ENCODE results near the gene RSPH9.

RSPH9 gene

DNA sequence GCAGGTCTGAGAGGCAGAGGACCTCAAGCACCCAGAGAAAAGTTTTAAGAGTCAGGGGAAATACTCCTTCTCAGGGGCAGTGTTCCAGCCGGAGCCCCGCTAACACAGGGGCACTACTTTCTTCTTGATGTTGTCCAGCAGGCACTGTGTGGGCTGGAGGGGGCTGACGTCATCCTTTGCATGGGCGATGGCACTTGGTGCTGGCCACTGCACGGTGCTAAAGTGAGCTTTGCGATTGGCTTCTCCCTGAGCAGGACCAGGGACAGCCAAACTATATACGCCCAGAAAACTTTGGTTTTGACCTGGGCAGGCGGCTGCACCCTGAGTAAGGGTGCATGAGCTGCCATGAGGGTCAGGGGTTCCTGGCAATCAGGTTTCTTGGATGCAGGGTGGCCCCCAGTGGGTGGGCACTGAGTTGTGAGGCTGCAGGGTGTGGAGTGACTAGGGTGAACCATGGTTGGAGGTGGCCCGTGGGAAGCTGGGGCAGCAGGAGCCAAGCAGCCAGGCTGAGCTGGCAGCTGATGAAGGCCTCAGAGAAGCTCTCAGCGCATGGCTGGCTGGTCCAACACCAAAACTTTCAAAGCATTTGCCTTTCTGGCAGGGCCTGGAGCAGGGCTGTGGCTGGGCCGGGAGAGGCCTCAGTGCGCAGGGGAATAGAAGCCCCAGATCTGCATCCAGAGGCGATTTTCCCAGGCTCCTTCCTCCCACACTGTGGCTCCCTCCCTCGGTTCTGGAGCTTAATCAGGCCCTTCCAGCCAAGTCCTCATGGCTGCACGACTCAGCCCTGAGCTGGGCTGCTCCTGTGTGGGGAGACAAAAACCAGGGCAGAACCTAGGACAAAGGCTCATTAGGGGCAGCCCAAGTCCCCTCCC, 24.4 kb downstream of the RSPH9 start:
- Histone ChIP-seq H3K9me3 (ENCODE audit: control insufficient read depth in 2 of 2, low read length in 2 of 2) (no peaks in the 10 kb centered on the region), H3K27ac (ENCODE audit: low read length) (peak overlapping the region; percentile 78), H3K36me3 (ENCODE audit: control insufficient read depth in 2 of 2, insufficient read depth in 2 of 2, low read length in 2 of 2) (peaks cover 19% of the 10 kb centered on the region in 2 donors), H3K27me3 (ENCODE audit: control insufficient read depth in 1 of 2, insufficient read depth in 2 of 2, low read length in 2 of 2) (no peaks in the 10 kb centered on the region), H3K4me1 (ENCODE audit: control insufficient read depth, insufficient read depth, low read length) (peaks cover 67% of the 10 kb centered on the region), H3K4me3 (ENCODE audit: low read length in 2 of 2) (peak overlapping the region; percentile 11 to 22), H3K9ac (ENCODE audit: low read length in 2 of 2) (peak overlapping the region; percentile 30 to 36)

DNA sequence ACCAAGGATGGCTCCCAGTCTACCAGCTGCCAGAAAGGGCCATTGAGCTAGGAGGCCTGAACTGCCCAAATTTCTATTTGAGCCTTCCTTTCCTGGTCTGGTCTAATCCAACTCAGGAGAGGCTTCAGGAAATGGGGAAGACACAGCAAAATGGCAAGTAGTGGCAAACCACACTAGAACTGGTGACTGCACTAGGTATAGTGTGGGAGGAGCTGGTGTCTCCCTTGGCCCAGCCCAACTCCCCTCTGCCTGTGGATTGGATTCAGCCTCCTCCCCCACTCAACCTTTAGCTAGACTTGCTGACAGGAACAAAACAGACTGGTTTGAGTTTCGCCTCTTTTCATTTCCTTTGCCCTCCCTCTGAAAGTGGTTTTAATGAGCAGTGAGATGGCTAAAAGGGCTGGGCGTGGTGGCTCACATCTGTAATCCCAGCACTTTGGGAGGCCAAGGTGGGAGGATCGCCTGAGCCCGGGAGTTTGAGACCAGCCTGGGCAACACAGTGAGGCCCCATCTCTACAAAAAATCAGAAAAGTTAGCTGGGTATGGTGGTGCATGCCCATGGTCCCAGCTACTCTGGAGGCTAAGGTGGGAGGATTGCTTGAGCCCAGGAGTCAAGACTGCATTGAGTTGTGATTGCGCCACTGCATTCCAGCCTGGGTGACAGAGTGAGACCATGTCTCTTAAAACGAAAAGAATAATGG, 25.2 kb downstream of the RSPH9 start:
- H3K4me1 ChIP-seq (ENCODE audit: control insufficient read depth, insufficient read depth, low read length): peaks cover 67% of the 10 kb centered on the region
- H3K27ac ChIP-seq (ENCODE audit: low read length): peak overlapping the region; percentile 78
- peaks cover 27% of the 10 kb centered on the region in 2 donors for H3K36me3 ChIP-seq (ENCODE audit: control insufficient read depth in 2 of 2, insufficient read depth in 2 of 2, low read length in 2 of 2)
- peak overlapping the region in 1 of 2 donors; percentile 14 for H3K9ac ChIP-seq (ENCODE audit: low read length in 2 of 2)
- H3K4me3 ChIP-seq (ENCODE audit: low read length in 2 of 2): no peak overlapping the region
- no peaks in the 10 kb centered on the region for H3K9me3 ChIP-seq (ENCODE audit: control insufficient read depth in 2 of 2, low read length in 2 of 2)
- no peaks in the 10 kb centered on the region for H3K27me3 ChIP-seq (ENCODE audit: control insufficient read depth in 1 of 2, insufficient read depth in 2 of 2, low read length in 2 of 2)

DNA sequence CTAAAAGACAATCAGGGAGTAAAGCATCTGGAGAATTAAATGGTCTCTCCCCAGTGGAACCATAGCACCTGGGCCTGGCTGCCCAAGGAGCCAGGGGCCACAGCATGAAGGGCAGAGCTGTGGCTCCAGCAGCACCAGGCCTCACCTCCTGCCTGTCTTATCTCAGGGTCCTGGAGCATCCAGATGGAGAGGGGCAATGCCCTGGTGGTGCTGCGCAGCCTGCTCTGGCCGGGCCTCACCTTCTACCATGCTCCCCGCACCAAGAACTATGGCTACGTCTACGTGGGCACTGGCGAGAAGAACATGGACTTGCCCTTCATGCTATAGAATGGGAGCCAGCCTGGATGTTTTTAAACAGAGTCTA, 25.8 kb downstream of the RSPH9 start:
- Histone ChIP-seq H3K27me3 (ENCODE audit: control insufficient read depth in 1 of 2, insufficient read depth in 2 of 2, low read length in 2 of 2) (no peaks in the 10 kb centered on the region), H3K36me3 (ENCODE audit: control insufficient read depth in 2 of 2, insufficient read depth in 2 of 2, low read length in 2 of 2) (peaks cover 30 to 32% of the 10 kb centered on the region in 2 donors), H3K9me3 (ENCODE audit: control insufficient read depth in 2 of 2, low read length in 2 of 2) (no peaks in the 10 kb centered on the region), H3K4me1 (ENCODE audit: control insufficient read depth, insufficient read depth, low read length) (peaks cover 67% of the 10 kb centered on the region), H3K27ac (ENCODE audit: low read length) (no peak overlapping the region), H3K4me3 (ENCODE audit: low read length in 2 of 2) (no peak overlapping the region), H3K9ac (ENCODE audit: low read length in 2 of 2) (no peak overlapping the region)

DNA sequence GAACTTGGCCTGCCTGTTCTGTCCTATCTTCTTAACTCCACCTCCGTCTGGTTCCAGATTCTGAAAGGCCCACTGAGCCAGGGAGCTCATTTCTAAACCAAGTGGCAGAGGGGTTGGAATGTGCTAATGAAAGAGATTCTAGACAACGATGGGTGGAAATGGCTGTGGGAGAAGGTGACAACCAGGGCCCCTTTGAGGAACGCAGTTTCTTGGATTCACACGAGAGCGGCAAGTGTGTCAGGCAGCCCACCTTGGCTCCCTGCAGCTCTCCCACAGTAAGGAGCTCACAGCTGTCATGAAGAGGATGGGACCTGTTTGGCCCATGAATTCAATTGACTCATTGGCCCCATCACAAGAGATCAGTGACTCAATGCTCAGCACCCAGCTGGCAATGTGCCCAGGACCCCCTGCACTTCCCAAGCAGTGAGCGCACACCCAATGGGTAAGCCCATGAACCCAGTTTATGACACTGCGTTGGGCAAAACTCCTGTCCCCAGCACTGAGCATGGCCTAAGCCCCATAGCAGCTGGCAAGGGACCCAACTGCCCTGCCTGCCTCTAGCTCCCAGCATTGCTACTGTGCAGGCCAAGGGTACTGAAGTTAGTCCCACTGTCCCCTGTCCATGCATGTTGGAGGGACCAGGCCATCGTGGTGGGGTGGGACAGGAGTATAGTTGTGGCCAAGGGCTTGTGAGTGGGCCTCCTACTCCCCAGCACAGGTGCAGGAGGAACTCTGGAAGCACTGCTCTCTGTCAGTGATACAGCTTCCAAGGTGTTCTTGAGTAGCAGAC, 26.4 kb downstream of the RSPH9 start:
- Histone ChIP-seq H3K36me3 (ENCODE audit: control insufficient read depth in 2 of 2, insufficient read depth in 2 of 2, low read length in 2 of 2) (peaks cover 31 to 33% of the 10 kb centered on the region in 2 donors), H3K27me3 (ENCODE audit: control insufficient read depth in 1 of 2, insufficient read depth in 2 of 2, low read length in 2 of 2) (no peaks in the 10 kb centered on the region), H3K4me1 (ENCODE audit: control insufficient read depth, insufficient read depth, low read length) (peaks cover 67% of the 10 kb centered on the region), H3K4me3 (ENCODE audit: low read length in 2 of 2) (no peak overlapping the region), H3K27ac (ENCODE audit: low read length) (peak overlapping the region; percentile 53), H3K9ac (ENCODE audit: low read length in 2 of 2) (no peak overlapping the region), H3K9me3 (ENCODE audit: control insufficient read depth in 2 of 2, low read length in 2 of 2) (no peaks in the 10 kb centered on the region)

DNA sequence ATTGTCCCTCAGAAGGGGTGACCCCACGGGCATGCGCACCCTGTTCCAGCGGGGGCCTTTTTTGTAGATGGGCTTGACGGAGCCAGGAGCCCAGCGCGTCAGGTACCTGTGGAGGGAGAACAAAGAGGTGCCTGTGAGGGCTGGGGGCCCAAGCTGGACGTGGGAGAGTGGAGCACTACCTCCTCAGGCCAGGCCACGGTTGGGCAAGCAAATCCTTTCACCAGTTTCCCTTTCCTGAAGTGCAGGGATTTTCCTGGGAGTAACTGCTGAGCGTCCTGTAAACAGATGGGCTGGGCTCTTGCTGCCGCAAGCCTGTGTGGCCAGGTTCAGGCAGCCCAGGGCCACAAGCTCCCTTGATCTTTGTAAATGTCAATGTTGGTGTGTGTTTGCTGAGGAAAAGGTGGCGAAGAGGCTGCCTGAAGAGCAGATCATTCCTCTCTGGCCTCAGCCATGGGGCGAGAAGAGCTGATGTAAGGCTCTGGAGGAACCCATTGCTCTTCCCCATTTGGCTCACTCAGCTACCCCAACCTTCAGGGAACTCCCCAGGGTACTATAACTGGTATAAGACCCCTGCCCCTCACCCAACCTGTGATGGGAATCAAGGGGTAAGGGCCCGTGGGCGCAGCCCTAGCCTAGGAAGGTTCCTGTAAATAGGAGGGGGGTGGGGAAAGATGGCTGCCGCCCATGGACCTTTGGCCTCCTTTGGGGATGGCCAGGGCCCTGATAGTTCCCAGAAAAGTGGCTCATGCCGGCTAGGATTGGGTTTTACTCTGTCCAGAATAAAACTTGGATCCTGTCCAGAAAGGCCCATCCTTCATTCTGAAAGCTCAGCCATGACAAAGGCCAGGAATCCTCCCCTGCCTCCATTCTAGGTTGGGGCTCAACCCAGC, 27.2 kb downstream of the RSPH9 start:
- Histone ChIP-seq H3K9ac (ENCODE audit: low read length in 2 of 2) (no peak overlapping the region), H3K9me3 (ENCODE audit: control insufficient read depth in 2 of 2, low read length in 2 of 2) (no peaks in the 10 kb centered on the region), H3K4me1 (ENCODE audit: control insufficient read depth, insufficient read depth, low read length) (peaks cover 67% of the 10 kb centered on the region), H3K36me3 (ENCODE audit: control insufficient read depth in 2 of 2, insufficient read depth in 2 of 2, low read length in 2 of 2) (peaks cover 40 to 42% of the 10 kb centered on the region in 2 donors), H3K27me3 (ENCODE audit: control insufficient read depth in 1 of 2, insufficient read depth in 2 of 2, low read length in 2 of 2) (no peaks in the 10 kb centered on the region), H3K27ac (ENCODE audit: low read length) (peak overlapping the region; percentile 53), H3K4me3 (ENCODE audit: low read length in 2 of 2) (no peak overlapping the region)

DNA sequence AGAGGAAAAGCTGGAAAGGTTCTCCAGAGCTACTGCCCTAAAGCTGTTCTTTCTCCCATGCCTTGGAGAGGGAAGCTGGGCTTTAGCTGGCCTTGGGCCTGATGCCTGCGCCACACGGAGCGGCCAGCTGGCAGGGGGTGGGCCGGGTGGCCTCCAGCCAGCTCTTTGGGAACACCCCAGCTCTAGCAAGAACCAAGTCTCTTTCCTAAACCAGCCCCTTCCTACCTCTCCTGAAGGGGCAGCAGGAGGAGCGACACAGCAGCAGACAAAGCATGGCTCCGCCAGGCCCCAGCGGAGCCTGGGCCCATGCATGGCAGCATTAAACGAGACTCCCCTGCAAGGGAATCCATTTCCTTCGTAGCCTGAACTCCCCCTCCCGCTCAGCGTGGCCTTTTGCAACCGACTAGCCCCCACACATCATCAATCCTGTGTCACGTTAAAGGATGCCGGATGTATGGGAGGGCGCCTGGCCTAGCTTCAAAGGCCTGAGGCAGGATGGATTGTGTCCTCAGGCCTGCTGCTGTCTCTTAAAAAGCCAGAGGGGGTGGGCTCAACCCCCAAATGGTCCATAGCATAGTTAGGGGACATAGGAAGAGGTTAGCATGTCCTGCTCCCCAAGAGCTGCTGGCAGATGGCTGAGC, 28.7 kb downstream of the RSPH9 start:
- Histone ChIP-seq H3K9ac (ENCODE audit: low read length in 2 of 2) (no peak overlapping the region), H3K4me1 (ENCODE audit: control insufficient read depth, insufficient read depth, low read length) (peaks cover 51% of the 10 kb centered on the region), H3K36me3 (ENCODE audit: control insufficient read depth in 2 of 2, insufficient read depth in 2 of 2, low read length in 2 of 2) (peaks cover 55 to 56% of the 10 kb centered on the region in 2 donors), H3K27me3 (ENCODE audit: control insufficient read depth in 1 of 2, insufficient read depth in 2 of 2, low read length in 2 of 2) (no peaks in the 10 kb centered on the region), H3K27ac (ENCODE audit: low read length) (peak overlapping the region; percentile 41), H3K9me3 (ENCODE audit: control insufficient read depth in 2 of 2, low read length in 2 of 2) (no peaks in the 10 kb centered on the region), H3K4me3 (ENCODE audit: low read length in 2 of 2) (no peak overlapping the region)

DNA sequence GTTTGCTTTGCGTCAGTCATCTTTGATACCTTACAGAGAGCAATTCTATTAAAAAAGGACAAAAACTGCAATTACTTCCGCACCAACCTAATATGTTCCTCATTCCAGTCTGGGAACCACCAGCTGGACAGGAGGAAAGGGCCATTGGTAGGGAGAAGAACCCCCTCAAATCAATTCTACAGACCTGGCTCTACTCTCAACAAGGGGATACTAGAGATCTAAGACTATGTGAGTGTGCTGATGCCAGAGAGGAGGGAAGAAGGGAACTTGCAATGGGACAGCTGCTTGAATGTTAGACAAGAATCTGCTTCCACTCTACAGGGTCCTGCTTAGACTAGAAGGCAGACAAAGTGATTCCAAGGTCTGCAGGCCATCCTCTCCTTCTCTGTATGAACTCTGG, 29.5 kb downstream of the RSPH9 start:
- H3K9ac ChIP-seq (ENCODE audit: low read length in 2 of 2): no peak overlapping the region
- H3K36me3 ChIP-seq (ENCODE audit: control insufficient read depth in 2 of 2, insufficient read depth in 2 of 2, low read length in 2 of 2): peaks cover 57 to 58% of the 10 kb centered on the region in 2 donors
- no peak overlapping the region for H3K4me3 ChIP-seq (ENCODE audit: low read length in 2 of 2)
- H3K27me3 ChIP-seq (ENCODE audit: control insufficient read depth in 1 of 2, insufficient read depth in 2 of 2, low read length in 2 of 2): no peaks in the 10 kb centered on the region
- H3K9me3 ChIP-seq (ENCODE audit: control insufficient read depth in 2 of 2, low read length in 2 of 2): no peaks in the 10 kb centered on the region
- H3K4me1 ChIP-seq (ENCODE audit: control insufficient read depth, insufficient read depth, low read length): peaks cover 44% of the 10 kb centered on the region
- H3K27ac ChIP-seq (ENCODE audit: low read length): no peak overlapping the region

DNA sequence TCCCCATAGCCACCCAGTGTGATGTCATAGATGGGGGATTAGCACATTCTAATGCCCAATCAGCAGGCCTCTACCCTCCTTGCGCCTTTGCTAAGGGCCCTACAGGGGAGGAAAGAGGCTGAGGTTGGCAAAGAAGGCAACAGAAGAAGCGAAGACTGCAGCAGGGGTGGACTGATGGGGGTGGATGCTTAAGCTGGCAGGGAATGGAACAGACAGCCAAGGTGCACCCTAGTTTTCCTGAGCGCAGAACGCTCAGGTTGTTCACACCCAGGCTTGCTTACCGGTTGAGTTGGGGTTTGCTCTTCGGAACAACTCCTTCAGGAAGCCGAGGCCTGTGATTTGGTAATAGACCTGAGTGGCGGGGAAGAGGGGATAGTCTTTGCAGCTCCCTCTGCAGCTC, 30.1 kb downstream of the RSPH9 start:
- no peak overlapping the region for H3K27ac ChIP-seq (ENCODE audit: low read length)

DNA sequence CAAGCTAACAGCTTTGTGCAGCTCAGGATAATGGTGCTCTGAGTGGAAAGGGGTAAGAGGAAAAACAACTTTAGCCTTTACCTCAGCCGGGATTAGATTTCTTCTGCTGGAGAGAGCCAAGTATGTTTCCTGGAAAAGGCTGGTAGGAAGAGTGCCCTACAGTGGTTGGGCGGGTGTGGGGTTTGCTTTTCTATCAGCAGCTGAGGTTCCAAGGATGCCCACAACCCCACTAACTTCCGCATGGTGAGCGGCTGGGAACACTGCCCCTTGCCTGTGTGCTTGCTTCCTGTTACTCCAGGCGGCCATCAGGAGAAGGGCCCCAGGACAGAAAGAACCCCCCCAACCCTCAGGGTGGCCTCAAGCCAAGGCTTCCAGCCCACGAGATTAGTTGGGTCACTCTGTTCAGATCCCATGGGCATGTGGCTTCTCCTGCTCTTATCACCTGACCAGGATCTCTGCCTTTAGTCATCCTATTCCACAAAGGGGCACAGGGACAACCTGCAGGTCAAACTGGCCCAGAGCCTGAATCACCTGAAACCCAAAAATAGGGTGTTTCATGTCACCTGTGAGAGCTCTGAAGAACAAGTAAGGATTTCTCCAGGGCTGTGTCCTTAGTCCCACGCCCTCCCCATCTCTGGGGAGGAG, 32.2 kb downstream of the RSPH9 start:
- Histone ChIP-seq H3K4me3 (ENCODE audit: low read length in 2 of 2) (no peak overlapping the region), H3K27me3 (ENCODE audit: control insufficient read depth in 1 of 2, insufficient read depth in 2 of 2, low read length in 2 of 2) (no peaks in the 10 kb centered on the region), H3K36me3 (ENCODE audit: control insufficient read depth in 2 of 2, insufficient read depth in 2 of 2, low read length in 2 of 2) (peaks cover 62 to 63% of the 10 kb centered on the region in 2 donors), H3K4me1 (ENCODE audit: control insufficient read depth, insufficient read depth, low read length) (peaks cover 20% of the 10 kb centered on the region), H3K27ac (ENCODE audit: low read length) (no peak overlapping the region), H3K9me3 (ENCODE audit: control insufficient read depth in 2 of 2, low read length in 2 of 2) (no peaks in the 10 kb centered on the region), H3K9ac (ENCODE audit: low read length in 2 of 2) (no peak overlapping the region)

More for the DNA sequence above, 30.1 kb downstream of the RSPH9 start:
- Histone ChIP-seq H3K27me3 (ENCODE audit: control insufficient read depth in 1 of 2, insufficient read depth in 2 of 2, low read length in 2 of 2) (no peaks in the 10 kb centered on the region), H3K9me3 (ENCODE audit: control insufficient read depth in 2 of 2, low read length in 2 of 2) (no peaks in the 10 kb centered on the region), H3K9ac (ENCODE audit: low read length in 2 of 2) (no peak overlapping the region), H3K4me3 (ENCODE audit: low read length in 2 of 2) (no peak overlapping the region), H3K4me1 (ENCODE audit: control insufficient read depth, insufficient read depth, low read length) (peaks cover 38% of the 10 kb centered on the region), H3K36me3 (ENCODE audit: control insufficient read depth in 2 of 2, insufficient read depth in 2 of 2, low read length in 2 of 2) (peaks cover 62 to 63% of the 10 kb centered on the region in 2 donors)
